ENCODE data around the gene SUPV3L1. TPM values are rescaled to one million over a fixed set of nuclear protein-coding genes. Genes with fewer than 3 reads are reported as not detected.
A peak's percentile ranks its signal among the peaks of the same experiment; 100 is the strongest.

Gene SUPV3L1
- total RNA-seq, 2 experiments from 2014 or later: 78.1 to 78.7 TPM

DNA sequence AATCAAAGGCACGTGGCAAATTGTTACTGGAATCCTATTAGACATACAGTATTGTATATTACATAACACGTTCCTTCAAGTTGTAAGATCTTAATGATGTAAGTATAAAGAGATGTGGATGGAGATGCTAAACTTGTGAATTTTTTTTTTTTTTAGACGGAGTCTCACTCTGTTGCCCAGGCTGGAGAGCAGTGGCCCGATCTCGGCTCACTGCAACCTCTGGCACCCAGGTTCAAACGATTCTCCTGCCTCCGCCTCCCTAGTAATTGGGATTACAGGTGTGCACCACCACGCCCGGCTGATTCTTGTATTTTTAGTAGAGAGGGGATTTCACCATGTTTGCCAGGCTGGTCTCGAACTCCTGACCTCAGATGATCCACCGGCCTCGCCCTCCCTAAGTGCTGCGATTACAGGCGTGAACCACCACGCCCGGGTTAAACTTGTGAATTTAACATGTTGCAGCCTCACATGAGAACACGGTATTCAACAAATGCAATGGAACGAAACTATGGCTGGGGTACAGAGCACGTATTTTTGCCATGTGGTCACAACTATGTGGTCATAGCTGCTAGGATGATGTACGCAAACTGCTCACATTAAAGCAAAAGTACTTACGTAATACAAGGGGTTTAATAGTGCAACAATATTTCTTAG, 818 bp upstream of the SUPV3L1 start:
- ChIA-PET POLR2A (interaction anchor here (1.0 to 2.0 kb wide), 10 partner anchors 14 to 847 kb away, joined by 3 to 11 read pairs (median 3); partner anchors contain the start of genes HNRNPH3, PBLD and STOX1), CTCF (interaction anchor here (1.1 kb wide), 1 partner anchor 229 kb away, joined by 4 read pairs; no protein-coding TSS in a partner anchor)
- Histone ChIP-seq H3K36me3 (ENCODE audit: insufficient read depth, low read length) (peaks cover 11% of the 10 kb centered on the region), H3K27ac (ENCODE audit: low read depth in 1 of 2, low read length in 2 of 2) (peak overlapping the region; percentile 94 to 95), H3K4me1 (ENCODE audit: insufficient read depth, low read length) (peaks cover 21% of the 10 kb centered on the region), H3K4me3 (ENCODE audit: low read length) (peak overlapping the region; percentile 83), H3K9me3 (ENCODE audit: control insufficient read depth in 1 of 2, insufficient read depth in 1 of 2, low read length in 2 of 2) (no peaks in the 10 kb centered on the region), H3K27me3 (ENCODE audit: control insufficient read depth in 1 of 2, insufficient read depth in 2 of 2, low read length in 2 of 2) (no peaks in the 10 kb centered on the region)
- H3K9me3 Mint-ChIP-seq: no peaks in the 10 kb centered on the region
- peaks cover 44% of the 10 kb centered on the region for H3K4me1 Mint-ChIP-seq (ENCODE audit: low read depth)
- H3K27me3 Mint-ChIP-seq: no peaks in the 10 kb centered on the region
- intact Hi-C loops (cut with DNase I, micrococcal nuclease): loop anchor here (2.0 to 5.0 kb wide), 2 partner anchors 86 to 187 kb away; no protein-coding TSS in a partner anchor
- ATAC-seq (ENCODE audit: poor library complexity) (peak; percentile 72), DNase-seq (peak in 12 of 14 experiments; percentile 2 to 85 (median 24))
- peaks cover 33% of the 10 kb centered on the region for H3K36me3 Mint-ChIP-seq (ENCODE audit: low read depth)
- peak overlapping the region; percentile 98 for H3K4me3 Mint-ChIP-seq
- peak overlapping the region; percentile 100 for H3K27ac Mint-ChIP-seq
- TF ChIP-seq, protein P1, sequence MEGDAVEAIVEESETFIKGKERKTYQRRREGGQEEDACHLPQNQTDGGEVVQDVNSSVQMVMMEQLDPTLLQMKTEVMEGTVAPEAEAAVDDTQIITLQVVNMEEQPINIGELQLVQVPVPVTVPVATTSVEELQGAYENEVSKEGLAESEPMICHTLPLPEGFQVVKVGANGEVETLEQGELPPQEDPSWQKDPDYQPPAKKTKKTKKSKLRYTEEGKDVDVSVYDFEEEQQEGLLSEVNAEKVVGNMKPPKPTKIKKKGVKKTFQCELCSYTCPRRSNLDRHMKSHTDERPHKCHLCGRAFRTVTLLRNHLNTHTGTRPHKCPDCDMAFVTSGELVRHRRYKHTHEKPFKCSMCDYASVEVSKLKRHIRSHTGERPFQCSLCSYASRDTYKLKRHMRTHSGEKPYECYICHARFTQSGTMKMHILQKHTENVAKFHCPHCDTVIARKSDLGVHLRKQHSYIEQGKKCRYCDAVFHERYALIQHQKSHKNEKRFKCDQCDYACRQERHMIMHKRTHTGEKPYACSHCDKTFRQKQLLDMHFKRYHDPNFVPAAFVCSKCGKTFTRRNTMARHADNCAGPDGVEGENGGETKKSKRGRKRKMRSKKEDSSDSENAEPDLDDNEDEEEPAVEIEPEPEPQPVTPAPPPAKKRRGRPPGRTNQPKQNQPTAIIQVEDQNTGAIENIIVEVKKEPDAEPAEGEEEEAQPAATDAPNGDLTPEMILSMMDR (IDR thresholded peaks at IDR 0.05): no peak

DNA sequence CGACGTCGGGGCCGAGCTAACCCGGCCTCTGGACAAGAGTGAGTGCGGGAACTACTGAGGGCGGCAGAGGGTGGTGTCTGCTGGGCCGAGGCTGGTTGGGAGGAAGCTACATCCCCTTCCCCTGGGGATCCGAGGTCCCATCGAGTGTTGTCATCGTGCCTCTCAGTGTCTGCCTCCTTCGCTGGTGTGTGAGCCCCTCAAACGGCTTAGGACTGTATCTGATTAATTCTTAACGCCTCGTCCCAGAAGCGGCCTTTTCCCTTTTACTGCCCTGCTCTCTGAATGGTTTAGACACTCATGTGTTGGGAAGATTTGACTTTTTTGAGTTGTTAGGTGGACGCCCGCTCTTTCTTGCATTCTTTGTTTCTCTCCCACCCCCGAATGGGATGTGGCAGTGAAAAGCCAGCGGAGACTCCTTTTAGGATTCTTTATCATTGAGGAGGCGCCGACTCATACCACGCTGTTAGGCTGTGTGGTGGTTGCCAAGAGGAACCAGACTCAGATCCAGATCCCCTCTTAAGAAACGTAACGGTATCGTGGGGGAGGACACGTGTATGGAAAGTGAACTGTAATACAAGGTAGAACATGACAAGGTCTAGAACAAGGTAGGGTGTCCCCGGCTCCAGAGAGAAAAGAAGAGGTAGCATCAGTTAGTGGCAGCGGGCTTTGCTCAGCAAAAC, 631 bp downstream of the SUPV3L1 start:
- DNase-seq (peak in 4 of 14 experiments; percentile 13 to 42 (median 36)), ATAC-seq (ENCODE audit: poor library complexity) (peak; percentile 23)
- intact Hi-C loops (cut with DNase I, micrococcal nuclease): loop anchor here (1.0 to 10.0 kb wide), 7 partner anchors 42 to 653 kb away; partner anchors contain the start of genes VPS26A (in 2 of the 2), CCAR1 (in 1 of the 2), DDX21 (in 1 of the 2) and HKDC1 (in 1 of the 2)
- peaks cover 21% of the 10 kb centered on the region for H3K4me1 ChIP-seq (ENCODE audit: insufficient read depth, low read length)
- H3K9me3 Mint-ChIP-seq: no peaks in the 10 kb centered on the region
- TF ChIP-seq, protein P1 (IDR thresholded peaks at IDR 0.05): no peak
- peak overlapping the region; percentile 94 to 95 for H3K27ac ChIP-seq (ENCODE audit: low read depth in 1 of 2, low read length in 2 of 2)
- H3K36me3 Mint-ChIP-seq (ENCODE audit: low read depth): peaks cover 46% of the 10 kb centered on the region
- ChIA-PET POLR2A (interaction anchor here (0.5 to 2.0 kb wide), 11 partner anchors 13 to 848 kb away, joined by 3 to 11 read pairs (median 3); partner anchors contain the start of genes HNRNPH3 and PBLD), CTCF (interaction anchor here (1.1 kb wide), 1 partner anchor 227 kb away, joined by 4 read pairs; no protein-coding TSS in a partner anchor)
- peak overlapping the region; percentile 98 for H3K4me3 Mint-ChIP-seq
- H3K36me3 ChIP-seq (ENCODE audit: insufficient read depth, low read length): peaks cover 21% of the 10 kb centered on the region
- no peaks in the 10 kb centered on the region for H3K9me3 ChIP-seq (ENCODE audit: control insufficient read depth in 1 of 2, insufficient read depth in 1 of 2, low read length in 2 of 2)
- no peaks in the 10 kb centered on the region for H3K27me3 ChIP-seq (ENCODE audit: control insufficient read depth in 1 of 2, insufficient read depth in 2 of 2, low read length in 2 of 2)
- no peaks in the 10 kb centered on the region for H3K27me3 Mint-ChIP-seq
- peaks cover 54% of the 10 kb centered on the region for H3K4me1 Mint-ChIP-seq (ENCODE audit: low read depth)
- H3K4me3 ChIP-seq (ENCODE audit: low read length): peak overlapping the region; percentile 83
- peak overlapping the region; percentile 100 for H3K27ac Mint-ChIP-seq

DNA sequence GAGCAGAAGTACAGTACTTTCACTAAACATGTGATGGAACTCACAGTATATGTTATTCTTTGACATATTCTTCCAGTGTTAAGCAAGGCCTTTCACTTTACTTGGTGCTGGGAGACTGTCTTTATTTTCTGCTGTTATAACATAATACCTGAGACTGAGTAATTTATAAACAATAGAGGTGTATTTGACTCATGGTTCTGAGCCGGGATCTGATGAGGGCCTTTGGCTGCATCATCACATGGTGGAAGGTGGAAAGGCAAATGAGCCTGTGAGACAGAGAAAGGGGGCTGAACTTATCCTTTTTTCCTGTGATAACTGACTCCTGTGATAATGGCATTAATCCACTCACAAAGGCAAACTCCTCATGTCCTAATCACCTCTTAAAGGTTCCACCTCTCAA, 1.4 kb downstream of the SUPV3L1 start:
- no peaks in the 10 kb centered on the region for H3K27me3 Mint-ChIP-seq
- no peak for DNase-seq
- Histone ChIP-seq H3K9me3 (ENCODE audit: control insufficient read depth in 1 of 2, insufficient read depth in 1 of 2, low read length in 2 of 2) (no peaks in the 10 kb centered on the region), H3K27ac (ENCODE audit: low read depth in 1 of 2, low read length in 2 of 2) (peak overlapping the region; percentile 22 to 33), H3K4me3 (ENCODE audit: low read length) (peak overlapping the region; percentile 83), H3K27me3 (ENCODE audit: control insufficient read depth in 1 of 2, insufficient read depth in 2 of 2, low read length in 2 of 2) (no peaks in the 10 kb centered on the region), H3K4me1 (ENCODE audit: insufficient read depth, low read length) (peaks cover 21% of the 10 kb centered on the region), H3K36me3 (ENCODE audit: insufficient read depth, low read length) (peaks cover 29% of the 10 kb centered on the region)
- H3K4me1 Mint-ChIP-seq (ENCODE audit: low read depth): peaks cover 54% of the 10 kb centered on the region
- POLR2A ChIA-PET: no interaction called here
- no peaks in the 10 kb centered on the region for H3K9me3 Mint-ChIP-seq
- TF ChIP-seq, protein P1 (IDR thresholded peaks at IDR 0.05): no peak
- H3K36me3 Mint-ChIP-seq (ENCODE audit: low read depth): peaks cover 54% of the 10 kb centered on the region
- intact Hi-C loops (cut with DNase I, micrococcal nuclease): loop anchor here (2.0 to 10.0 kb wide), 6 partner anchors 41 to 654 kb away; partner anchors contain the start of genes CCAR1 (in 1 of the 2), DDX21 (in 1 of the 2), HKDC1 (in 1 of the 2) and SLC25A16 (in 1 of the 2)
- H3K4me3 Mint-ChIP-seq: peak overlapping the region; percentile 98
- peak overlapping the region; percentile 100 for H3K27ac Mint-ChIP-seq
- no peak for ATAC-seq (ENCODE audit: poor library complexity)
- CTCF ChIA-PET: no interaction called here

All from CD4-positive, alpha-beta T cell (primary cell).